Measurements from ENCODE around the gene RNF14. TPM values are rescaled to one million over a fixed set of nuclear protein-coding genes. Genes with fewer than 3 reads are reported as not detected.

The RNF14 gene
- total and polyA plus RNA-seq, 10 of the 15 experiments (the other 5 are each of a cell fraction or from before 2014, with no cell fraction given): 13.2 to 41.8 (median 28.3) TPM

DNA sequence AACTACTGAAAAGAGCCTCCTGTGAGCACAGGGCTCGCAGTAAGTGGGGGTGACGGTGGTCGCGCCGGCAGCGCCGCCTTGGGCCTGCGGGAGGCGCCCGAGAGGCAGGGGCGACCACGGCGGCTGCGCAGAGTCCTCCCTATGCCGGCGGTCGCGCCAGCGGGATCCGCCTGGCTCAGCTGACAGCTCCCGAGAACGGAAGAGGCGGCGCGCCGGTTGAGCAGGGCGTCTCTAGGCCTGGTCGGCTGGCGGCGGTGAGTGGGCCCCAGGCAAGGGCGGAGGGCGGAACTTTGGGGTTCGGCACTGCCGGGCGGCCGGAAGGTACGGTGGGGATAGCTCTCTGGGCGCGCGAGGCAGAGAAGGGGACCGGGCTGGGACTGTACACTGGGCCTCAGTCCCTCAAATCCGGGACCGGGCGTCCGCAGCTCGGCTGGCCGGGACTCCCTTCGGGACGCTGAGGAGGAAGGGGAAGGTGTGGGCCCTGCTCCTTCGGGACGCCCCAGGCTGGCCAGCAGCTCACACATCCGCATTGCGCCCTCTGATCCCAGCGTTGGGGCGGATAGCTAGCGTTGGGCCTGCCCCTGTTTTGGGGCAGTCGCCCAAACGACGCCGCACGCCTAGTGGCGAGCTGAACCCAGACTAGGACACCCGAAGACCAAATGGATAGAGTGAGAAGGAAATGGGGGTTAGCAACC is at the start of gene RNF14 (continued):
- TF ChIP-seq, protein P1, sequence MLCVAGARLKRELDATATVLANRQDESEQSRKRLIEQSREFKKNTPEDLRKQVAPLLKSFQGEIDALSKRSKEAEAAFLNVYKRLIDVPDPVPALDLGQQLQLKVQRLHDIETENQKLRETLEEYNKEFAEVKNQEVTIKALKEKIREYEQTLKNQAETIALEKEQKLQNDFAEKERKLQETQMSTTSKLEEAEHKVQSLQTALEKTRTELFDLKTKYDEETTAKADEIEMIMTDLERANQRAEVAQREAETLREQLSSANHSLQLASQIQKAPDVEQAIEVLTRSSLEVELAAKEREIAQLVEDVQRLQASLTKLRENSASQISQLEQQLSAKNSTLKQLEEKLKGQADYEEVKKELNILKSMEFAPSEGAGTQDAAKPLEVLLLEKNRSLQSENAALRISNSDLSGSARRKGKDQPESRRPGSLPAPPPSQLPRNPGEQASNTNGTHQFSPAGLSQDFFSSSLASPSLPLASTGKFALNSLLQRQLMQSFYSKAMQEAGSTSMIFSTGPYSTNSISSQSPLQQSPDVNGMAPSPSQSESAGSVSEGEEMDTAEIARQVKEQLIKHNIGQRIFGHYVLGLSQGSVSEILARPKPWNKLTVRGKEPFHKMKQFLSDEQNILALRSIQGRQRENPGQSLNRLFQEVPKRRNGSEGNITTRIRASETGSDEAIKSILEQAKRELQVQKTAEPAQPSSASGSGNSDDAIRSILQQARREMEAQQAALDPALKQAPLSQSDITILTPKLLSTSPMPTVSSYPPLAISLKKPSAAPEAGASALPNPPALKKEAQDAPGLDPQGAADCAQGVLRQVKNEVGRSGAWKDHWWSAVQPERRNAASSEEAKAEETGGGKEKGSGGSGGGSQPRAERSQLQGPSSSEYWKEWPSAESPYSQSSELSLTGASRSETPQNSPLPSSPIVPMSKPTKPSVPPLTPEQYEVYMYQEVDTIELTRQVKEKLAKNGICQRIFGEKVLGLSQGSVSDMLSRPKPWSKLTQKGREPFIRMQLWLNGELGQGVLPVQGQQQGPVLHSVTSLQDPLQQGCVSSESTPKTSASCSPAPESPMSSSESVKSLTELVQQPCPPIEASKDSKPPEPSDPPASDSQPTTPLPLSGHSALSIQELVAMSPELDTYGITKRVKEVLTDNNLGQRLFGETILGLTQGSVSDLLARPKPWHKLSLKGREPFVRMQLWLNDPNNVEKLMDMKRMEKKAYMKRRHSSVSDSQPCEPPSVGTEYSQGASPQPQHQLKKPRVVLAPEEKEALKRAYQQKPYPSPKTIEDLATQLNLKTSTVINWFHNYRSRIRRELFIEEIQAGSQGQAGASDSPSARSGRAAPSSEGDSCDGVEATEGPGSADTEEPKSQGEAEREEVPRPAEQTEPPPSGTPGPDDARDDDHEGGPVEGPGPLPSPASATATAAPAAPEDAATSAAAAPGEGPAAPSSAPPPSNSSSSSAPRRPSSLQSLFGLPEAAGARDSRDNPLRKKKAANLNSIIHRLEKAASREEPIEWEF (IDR thresholded peaks at IDR 0.05; ENCODE audit: insufficient replicate concordance, low read depth, low read length): no peak
- TF ChIP-seq, protein P2, sequence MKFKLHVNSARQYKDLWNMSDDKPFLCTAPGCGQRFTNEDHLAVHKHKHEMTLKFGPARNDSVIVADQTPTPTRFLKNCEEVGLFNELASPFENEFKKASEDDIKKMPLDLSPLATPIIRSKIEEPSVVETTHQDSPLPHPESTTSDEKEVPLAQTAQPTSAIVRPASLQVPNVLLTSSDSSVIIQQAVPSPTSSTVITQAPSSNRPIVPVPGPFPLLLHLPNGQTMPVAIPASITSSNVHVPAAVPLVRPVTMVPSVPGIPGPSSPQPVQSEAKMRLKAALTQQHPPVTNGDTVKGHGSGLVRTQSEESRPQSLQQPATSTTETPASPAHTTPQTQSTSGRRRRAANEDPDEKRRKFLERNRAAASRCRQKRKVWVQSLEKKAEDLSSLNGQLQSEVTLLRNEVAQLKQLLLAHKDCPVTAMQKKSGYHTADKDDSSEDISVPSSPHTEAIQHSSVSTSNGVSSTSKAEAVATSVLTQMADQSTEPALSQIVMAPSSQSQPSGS (IDR thresholded peaks at IDR 0.05; ENCODE audit: low read length): no peak
- TF ChIP-seq STAT3 (IDR thresholded peaks at IDR 0.05; ENCODE audit: low read depth, low read length): no peak
- no peak for TF ChIP-seq MYB (IDR thresholded peaks at IDR 0.05; ENCODE audit: borderline replicate concordance, low read depth, low read length)
- no peak for TF ChIP-seq ATF7 (IDR thresholded peaks at IDR 0.05; ENCODE audit: low read depth)
- peak; percentile 43 for TF ChIP-seq CREM (IDR thresholded peaks at IDR 0.05; ENCODE audit: low read depth)
- no peak for TF ChIP-seq FOS (IDR thresholded peaks at IDR 0.05; ENCODE audit: borderline replicate concordance, extremely low read depth, insufficient read length)
- no peak for TF ChIP-seq TCF12 (IDR thresholded peaks at IDR 0.05; ENCODE audit: low read depth, low read length)
- no peak for TF ChIP-seq RELA (IDR thresholded peaks at IDR 0.05; ENCODE audit: borderline replicate concordance, partially characterized antibody)
- no peak for TF ChIP-seq SRF (IDR thresholded peaks at IDR 0.05; ENCODE audit: low read depth in 2 of 2, low read length in 2 of 2)
- TF ChIP-seq MXI1 (IDR thresholded peaks at IDR 0.05; ENCODE audit: low read depth, low read length): peak; percentile 60; the same call in 1 of the 2 replicates
- TF ChIP-seq EED (IDR thresholded peaks at IDR 0.05; ENCODE audit: low read depth): peak; percentile 40
- peak; percentile 32; the same call in 1 of the 2 replicates for TF ChIP-seq YY1 (IDR thresholded peaks at IDR 0.05; ENCODE audit: low read depth, low read length)
- peak; percentile 35; the same call in 1 of the 2 replicates for TF ChIP-seq POLR2AphosphoS2 (IDR thresholded peaks at IDR 0.05; ENCODE audit: low read depth, low read length)
- TF ChIP-seq ETV6 (conservative IDR thresholded peaks at IDR 0.05 in 1 of 2, IDR thresholded peaks at IDR 0.05 in 1 of 2; ENCODE audit: borderline replicate concordance in 1 of 2, low read depth in 1 of 2): no peak
- TF ChIP-seq, protein P3, sequence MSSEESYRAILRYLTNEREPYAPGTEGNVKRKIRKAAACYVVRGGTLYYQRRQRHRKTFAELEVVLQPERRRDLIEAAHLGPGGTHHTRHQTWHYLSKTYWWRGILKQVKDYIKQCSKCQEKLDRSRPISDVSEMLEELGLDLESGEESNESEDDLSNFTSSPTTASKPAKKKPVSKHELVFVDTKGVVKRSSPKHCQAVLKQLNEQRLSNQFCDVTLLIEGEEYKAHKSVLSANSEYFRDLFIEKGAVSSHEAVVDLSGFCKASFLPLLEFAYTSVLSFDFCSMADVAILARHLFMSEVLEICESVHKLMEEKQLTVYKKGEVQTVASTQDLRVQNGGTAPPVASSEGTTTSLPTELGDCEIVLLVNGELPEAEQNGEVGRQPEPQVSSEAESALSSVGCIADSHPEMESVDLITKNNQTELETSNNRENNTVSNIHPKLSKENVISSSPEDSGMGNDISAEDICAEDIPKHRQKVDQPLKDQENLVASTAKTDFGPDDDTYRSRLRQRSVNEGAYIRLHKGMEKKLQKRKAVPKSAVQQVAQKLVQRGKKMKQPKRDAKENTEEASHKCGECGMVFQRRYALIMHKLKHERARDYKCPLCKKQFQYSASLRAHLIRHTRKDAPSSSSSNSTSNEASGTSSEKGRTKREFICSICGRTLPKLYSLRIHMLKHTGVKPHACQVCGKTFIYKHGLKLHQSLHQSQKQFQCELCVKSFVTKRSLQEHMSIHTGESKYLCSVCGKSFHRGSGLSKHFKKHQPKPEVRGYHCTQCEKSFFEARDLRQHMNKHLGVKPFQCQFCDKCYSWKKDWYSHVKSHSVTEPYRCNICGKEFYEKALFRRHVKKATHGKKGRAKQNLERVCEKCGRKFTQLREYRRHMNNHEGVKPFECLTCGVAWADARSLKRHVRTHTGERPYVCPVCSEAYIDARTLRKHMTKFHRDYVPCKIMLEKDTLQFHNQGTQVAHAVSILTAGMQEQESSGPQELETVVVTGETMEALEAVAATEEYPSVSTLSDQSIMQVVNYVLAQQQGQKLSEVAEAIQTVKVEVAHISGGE (CRISPR knock-in tag; IDR thresholded peaks at IDR 0.05): peak; percentile 52
- TF ChIP-seq KAT2A (conservative IDR thresholded peaks at IDR 0.05; ENCODE audit: control insufficient read depth, low read depth, low read length): no peak
- no peak for TF ChIP-seq SPI1 (IDR thresholded peaks at IDR 0.05; ENCODE audit: borderline replicate concordance, insufficient read depth, low read depth, low read length)
- TF ChIP-seq SUZ12 (IDR thresholded peaks at IDR 0.05; ENCODE audit: unreplicated experiment): no peak
- TF ChIP-seq DPF2 (IDR thresholded peaks at IDR 0.05): peak; percentile 57; the same call in 1 of the 2 replicates
- TF ChIP-seq RUNX3 (IDR thresholded peaks at IDR 0.05; ENCODE audit: low read length): peak; percentile 59
